HCT116 (cell line): Measurements from ENCODE around the gene SH3BP5L. TPM values are rescaled to one million over a fixed set of nuclear protein-coding genes. Genes with fewer than 3 reads are reported as not detected.

Experiments
- ATAC-seq: fragments of 200-7000 bp; cut with Tn5 transposase; 2 replicates; pipeline ENCODE4 v1.9.1; 2020; ENCODE audit warnings: mild to moderate bottlenecking, moderate library complexity
- BruUV-seq: library from RNA; stranded (reverse); fragments of 400-500 nt; replicated peaks from 2 replicates; lab custom pipeline; 2021; lab: Mats Ljungman, UMichigan
- CTCF ChIA-PET: fragments of 300-600 bp; sonication (Branson Sonifier 250); formaldehyde crosslinking; loops from one replicate; lab custom pipeline; 2021; ENCODE audit warnings: antibody characterized with exemption; lab: Charles Lee
- POLR2A ChIA-PET: fragments of 300-600, 350-600 bp; sonication (Branson Sonifier 250); formaldehyde crosslinking; loops from one replicate; lab custom pipeline; 2021; ENCODE audit warnings: antibody characterized with exemption; lab: Charles Lee
- RAD21 ChIA-PET, 2 experiments: fragments of 300-600 bp; sonication (Branson Sonifier 250); formaldehyde crosslinking; loops; one replicate each; lab custom pipeline; 2023; ENCODE audit warnings: low total read pairs in 2 of 2; ENCODE audit not compliant: uncharacterized antibody in 2 of 2, unreplicated experiment in 2 of 2, low non-redundant PET in 1 of 2; lab: Charles Lee
- DNase-seq: peaks from one replicate; pipeline ENCODE4 v3.0.0-alpha.2; 2010; ENCODE audit warnings: low read depth, low spot score
- H2AFZ ChIP-seq: fragments of 200-600 bp; shearing (Covaris generic), sonication (generic); 2 replicates; pipeline ENCODE4 v1.6.1; 2017; ENCODE audit warnings: low read depth, mixed run types, mixed read lengths, antibody characterized with exemption, low read length; ENCODE audit not compliant: poor library complexity, severe bottlenecking
- H3K27ac ChIP-seq: 2 replicates; pipeline ENCODE4 v1.5.1; 2012; ENCODE audit warnings: low read depth, low read length
- H3K27me3 ChIP-seq: fragments of 200-600 bp; sonication (generic); 2 replicates; pipeline ENCODE4 v1.6.1; 2016; ENCODE audit warnings: mixed run types, low read length, mixed read lengths; ENCODE audit not compliant: insufficient read depth
- H3K36me3 ChIP-seq, 2 experiments: fragments of 200-500 bp in 1 of 2; fragments of 200-600 bp in 1 of 2; sonication (Bioruptor generic) in 1 of 2; sonication (generic) in 1 of 2; 2 replicates each; pipeline versions ENCODE4 v1.5.1 to v1.6.1; 2014 to 2016; ENCODE audit warnings: low read length in 2 of 2, inconsistent platforms in 1 of 2, mixed read lengths in 1 of 2, mixed run types in 1 of 2; ENCODE audit not compliant: insufficient read depth in 2 of 2, control insufficient read depth in 1 of 2
- H3K4me1 ChIP-seq, 2 experiments: fragments of 200-600 bp in 1 of 2; sonication (generic) in 1 of 2; 2 replicates each; pipeline versions ENCODE4 v1.5.1 to v1.6.1; 2012 to 2017; ENCODE audit warnings: low read length in 2 of 2, inconsistent platforms in 1 of 2, mild to moderate bottlenecking in 1 of 2, mixed read lengths in 1 of 2, mixed run types in 1 of 2, moderate library complexity in 1 of 2; ENCODE audit not compliant: insufficient read depth in 2 of 2, control insufficient read depth in 1 of 2
- H3K4me2 ChIP-seq: fragments of 200-600 bp; sonication (generic); 2 replicates; pipeline ENCODE4 v1.6.1; 2017; ENCODE audit warnings: mixed run types, low read length, mixed read lengths
- H3K4me3 ChIP-seq, 2 experiments: fragments of 200-600 bp in 1 of 2; sonication (generic) in 1 of 2; replicated peaks in 1 of 2; 2 replicates each; pipeline ENCODE4 v1.5.1; 2011 to 2016; ENCODE audit warnings: low read length in 2 of 2, control low read depth in 1 of 2, low read depth in 1 of 2, mild to moderate bottlenecking in 1 of 2, mixed read lengths in 1 of 2, mixed run types in 1 of 2
- H3K79me2 ChIP-seq: fragments of 200-600 bp; sonication (generic); 2 replicates; pipeline ENCODE4 v1.6.1; 2017; ENCODE audit warnings: mild to moderate bottlenecking, mixed run types, low read length, moderate library complexity, mixed read lengths; ENCODE audit not compliant: insufficient read depth
- H3K9ac ChIP-seq: fragments of 200-600 bp; sonication (generic); 2 replicates; pipeline ENCODE4 v1.6.1; 2016; ENCODE audit warnings: low read length, mixed read lengths
- H3K9me2 ChIP-seq: fragments of 200-600 bp; sonication (generic), shearing (Covaris generic); 2 replicates; pipeline ENCODE4 v1.6.1; 2017; ENCODE audit warnings: mixed run types, mild to moderate bottlenecking, moderate library complexity; ENCODE audit not compliant: insufficient read depth
- H3K9me3 ChIP-seq, 2 experiments: fragments of 200-500 bp in 1 of 2; fragments of 200-600 bp in 1 of 2; sonication (Bioruptor generic) in 1 of 2; sonication (generic) in 1 of 2; 2 replicates each; pipeline ENCODE4 v1.6.1; 2014 to 2017; ENCODE audit warnings: low read length in 2 of 2, mixed read lengths in 2 of 2, inconsistent platforms in 1 of 2, low read depth in 1 of 2, mild to moderate bottlenecking in 1 of 2, mixed run types in 1 of 2, moderate library complexity in 1 of 2; ENCODE audit not compliant: control insufficient read depth in 1 of 2, insufficient read depth in 1 of 2
- H4K20me1 ChIP-seq: fragments of 200-600 bp; sonication (generic), shearing (Covaris generic); 2 replicates; pipeline ENCODE4 v1.6.1; 2017; ENCODE audit warnings: mixed run types, mild to moderate bottlenecking, moderate library complexity; ENCODE audit not compliant: insufficient read depth
- CBX3 ChIP-seq: IDR thresholded peaks from 2 replicates; pipeline ENCODE4 v1.6.1; 2012; ENCODE audit warnings: low read depth
- EGR1 ChIP-seq: IDR thresholded peaks from 2 replicates; pipeline ENCODE4 v1.6.1; 2012; ENCODE audit warnings: low read depth
- POLR2AphosphoS5 ChIP-seq: IDR thresholded peaks from 2 replicates; pipeline ENCODE4 v1.6.1; 2011; ENCODE audit warnings: mild to moderate bottlenecking, low read depth, low read length, moderate library complexity
- SP1 ChIP-seq: IDR thresholded peaks from 2 replicates; pipeline ENCODE4 v1.6.1; 2012; ENCODE audit warnings: low read depth
- SRF ChIP-seq: IDR thresholded peaks from 2 replicates; pipeline ENCODE4 v1.6.1; 2012; ENCODE audit warnings: low read depth
- TCF7L2 ChIP-seq: IDR thresholded peaks from 2 replicates; pipeline ENCODE4 v1.7.0; 2011; ENCODE audit warnings: borderline replicate concordance, inconsistent platforms; ENCODE audit not compliant: insufficient read depth, insufficient read length; ENCODE audit errors: extremely low read depth
- ZFX ChIP-seq: fragments of 450-650 bp; IDR thresholded peaks from 2 replicates; pipeline ENCODE4 v1.6.1; 2017
- intact Hi-C: fragments of 100-400 bp; cut with micrococcal nuclease; formaldehyde crosslinking; loops from 2 replicates; pipeline ENCODE4 v1.10.0; 2022
- total RNA-seq: library from RNA; stranded (reverse); gene quantifications from one replicate; pipeline ENCODE4 v1.2.1, GENCODE V29; 2021; ENCODE audit not compliant: unreplicated experiment
- TF ChIP-seq, protein P1 (sequence below): IDR thresholded peaks from 2 replicates; pipeline ENCODE4 v1.6.1; 2012

Gene SH3BP5L
- total RNA-seq, 1 experiment from 2014 or later = 22.3 TPM

DNA sequence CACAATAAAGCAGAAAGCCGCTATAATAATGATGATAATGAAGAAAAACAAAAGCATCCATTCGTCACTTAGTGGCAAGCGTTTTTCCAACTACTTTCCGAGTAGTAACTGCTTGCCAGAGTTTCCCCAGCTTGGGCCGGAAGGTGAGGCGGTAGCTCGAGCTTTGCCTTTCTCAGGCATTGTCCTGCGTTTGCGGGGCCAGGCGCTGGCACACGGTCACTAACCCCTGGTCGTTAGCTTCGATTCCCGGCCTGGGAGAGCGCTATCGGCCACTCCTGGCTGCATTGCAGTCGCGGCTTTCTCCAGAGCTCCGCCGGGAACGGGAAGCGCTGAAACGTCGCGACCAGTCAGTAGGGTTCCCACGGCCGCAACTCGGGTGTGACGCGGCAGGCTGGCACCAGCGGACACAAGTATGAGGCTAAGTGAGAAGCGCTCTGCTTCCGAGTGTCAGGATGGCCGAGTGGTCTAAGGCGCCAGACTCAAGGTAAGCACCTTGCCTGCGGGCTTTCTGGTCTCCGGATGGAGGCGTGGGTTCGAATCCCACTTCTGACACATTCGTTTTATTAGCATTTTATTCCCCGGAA lies 47.8 kb upstream of the SH3BP5L start (continued):
- TF ChIP-seq CBX3 (peak; percentile 94), TCF7L2 (peak; percentile 43), POLR2AphosphoS5 (no peak), SRF (no peak)
- TF ChIP-seq, all 23 proteins: peak for 9

DNA sequence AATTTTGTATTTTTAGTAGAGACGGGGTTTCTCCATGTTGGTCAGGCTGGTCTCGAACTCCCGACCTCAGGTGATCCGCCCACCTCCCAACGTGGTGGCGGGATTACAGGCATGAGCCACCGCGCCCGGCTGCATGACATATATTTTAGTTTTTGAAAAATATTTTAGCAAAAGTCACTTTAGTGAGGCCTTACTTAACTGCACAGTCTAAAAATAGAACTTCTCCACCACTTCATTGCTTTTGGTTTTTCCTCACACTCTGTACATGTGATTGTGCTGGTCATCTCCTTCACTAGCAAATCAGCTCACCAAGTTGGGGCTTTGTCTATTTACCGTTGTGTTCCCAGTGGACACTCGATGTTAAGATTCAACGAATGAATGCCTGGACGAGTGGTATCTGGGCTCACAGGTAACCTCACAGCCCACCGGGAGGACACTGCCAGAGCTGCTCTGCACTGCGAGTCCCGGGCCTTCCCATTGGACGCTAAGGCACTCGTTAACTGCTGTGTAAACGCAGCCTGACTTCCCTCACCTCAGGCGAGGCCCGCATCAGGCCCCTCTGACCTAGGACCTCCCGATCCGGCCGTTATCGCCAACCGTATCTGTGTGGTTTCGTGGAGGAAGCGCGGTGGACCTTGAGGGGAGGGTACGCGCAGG lies 47.2 kb upstream of the SH3BP5L start:
- Histone ChIP-seq H4K20me1 (no peaks in the 10 kb centered on the region), H3K4me2 (peak overlapping the region; percentile 96), H3K9me2 (no peaks in the 10 kb centered on the region), H3K79me2 (no peaks in the 10 kb centered on the region), H2AFZ (peak overlapping the region; percentile 96), H3K4me1 (peaks cover 10 to 25% of the 10 kb centered on the region in 2 experiments), H3K9ac (peak overlapping the region; percentile 75), H3K27me3 (no peaks in the 10 kb centered on the region), H3K36me3 (no peaks in the 10 kb centered on the region), H3K4me3 (peak overlapping the region; percentile 51 to 64), H3K27ac (peak overlapping the region; percentile 74), H3K9me3 (no peaks in the 10 kb centered on the region)
- ATAC-seq (peak; percentile 66), DNase-seq (peak; percentile 53)
- no TSS peak for BruUV-seq
- ChIA-PET CTCF (interaction anchor here (1.4 to 2.1 kb wide), 4 partner anchors 14 to 47 kb away, joined by 5 to 18 read pairs (median 6); partner anchors contain the start of genes SH3BP5L, ZNF672 and ZNF692), POLR2A (interaction anchor here (0.7 to 2.2 kb wide), 4 partner anchors 14 to 35 kb away, joined by 3 to 11 read pairs (median 8); partner anchors contain the start of genes PGBD2, ZNF672 and ZNF692), RAD21 (interaction anchor here in 1 of 2 experiments (0.8 to 1.2 kb wide), 2 partner anchors 9 to 47 kb away, joined by 3 read pairs; no protein-coding TSS in a partner anchor)
- intact Hi-C loops = loop anchor here (1.0 kb wide), 2 partner anchors 14 to 35 kb away; partner anchors contain the start of genes ZNF672 and ZNF692
- TF ChIP-seq ZFX (peak; percentile 34; the same call in 1 of the 2 replicates), EGR1 (peak; percentile 82), SP1 (no peak)
- TF ChIP-seq, protein P1, sequence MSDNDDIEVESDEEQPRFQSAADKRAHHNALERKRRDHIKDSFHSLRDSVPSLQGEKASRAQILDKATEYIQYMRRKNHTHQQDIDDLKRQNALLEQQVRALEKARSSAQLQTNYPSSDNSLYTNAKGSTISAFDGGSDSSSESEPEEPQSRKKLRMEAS = peak; percentile 61
